Esophagus (tissue), 2 donors: ENCODE data around the gene MTOR. TPM values are rescaled to one million over a fixed set of nuclear protein-coding genes. Genes with fewer than 3 reads are reported as not detected.

ENCODE experiments used
- H3K27ac ChIP-seq, 2 donors: one replicate each; pipeline ENCODE4 v1.5.1; 2013; ENCODE audit warnings: low read depth in 2 of 2, mild to moderate bottlenecking in 2 of 2, inconsistent platforms in 1 of 2, low read length in 1 of 2, moderate library complexity in 1 of 2
- H3K27me3 ChIP-seq, 2 donors: one replicate each; pipeline ENCODE4 v1.6.1; 2013; ENCODE audit warnings: low read length in 2 of 2, control low read depth in 1 of 2, mild to moderate bottlenecking in 1 of 2; ENCODE audit not compliant: insufficient read depth in 2 of 2, control insufficient read depth in 1 of 2
- H3K36me3 ChIP-seq, 2 donors: one replicate each; pipeline ENCODE4 v1.6.1; 2013; ENCODE audit warnings: low read length in 1 of 2; ENCODE audit not compliant: control insufficient read depth in 2 of 2, insufficient read depth in 2 of 2
- H3K4me1 ChIP-seq, 2 donors: one replicate each; pipeline ENCODE4 v1.6.1; 2013; ENCODE audit warnings: low read length in 1 of 2; ENCODE audit not compliant: control insufficient read depth in 2 of 2, insufficient read depth in 2 of 2
- H3K4me3 ChIP-seq, 2 donors: one replicate each; pipeline ENCODE4 v1.5.1; 2013; ENCODE audit warnings: low read length in 2 of 2, mild to moderate bottlenecking in 2 of 2, low read depth in 1 of 2, moderate library complexity in 1 of 2
- H3K9me3 ChIP-seq, 2 donors: one replicate each; pipeline ENCODE4 v1.6.1; 2013; ENCODE audit warnings: mild to moderate bottlenecking in 2 of 2, low read depth in 1 of 2, low read length in 1 of 2, moderate library complexity in 1 of 2; ENCODE audit not compliant: control insufficient read depth in 2 of 2, insufficient read depth in 1 of 2
- WGBS, 2 donors: extraction: QIAGEN DNeasy Blood & Tissue Kit; methylation state at CpG; one replicate each; pipeline ENCODE4 v1.1.7; 2013; 5-methylcytosine and 5-hydroxymethylcytosine counted together
- polyA plus RNA-seq, 2 donors: library from polyadenylated mRNA; stranded (reverse); fragments of 200-250 nt; gene quantifications; one replicate each; pipeline ENCODE4 v1.2.3, GENCODE V29; 2013
- donor health status: healthy with polysubstance abuse.
- donor health status: Bipolar disorder and iron deficiency.

Gene MTOR
- polyA plus RNA-seq, 2 donors = 16.0 to 17.7 TPM

DNA sequence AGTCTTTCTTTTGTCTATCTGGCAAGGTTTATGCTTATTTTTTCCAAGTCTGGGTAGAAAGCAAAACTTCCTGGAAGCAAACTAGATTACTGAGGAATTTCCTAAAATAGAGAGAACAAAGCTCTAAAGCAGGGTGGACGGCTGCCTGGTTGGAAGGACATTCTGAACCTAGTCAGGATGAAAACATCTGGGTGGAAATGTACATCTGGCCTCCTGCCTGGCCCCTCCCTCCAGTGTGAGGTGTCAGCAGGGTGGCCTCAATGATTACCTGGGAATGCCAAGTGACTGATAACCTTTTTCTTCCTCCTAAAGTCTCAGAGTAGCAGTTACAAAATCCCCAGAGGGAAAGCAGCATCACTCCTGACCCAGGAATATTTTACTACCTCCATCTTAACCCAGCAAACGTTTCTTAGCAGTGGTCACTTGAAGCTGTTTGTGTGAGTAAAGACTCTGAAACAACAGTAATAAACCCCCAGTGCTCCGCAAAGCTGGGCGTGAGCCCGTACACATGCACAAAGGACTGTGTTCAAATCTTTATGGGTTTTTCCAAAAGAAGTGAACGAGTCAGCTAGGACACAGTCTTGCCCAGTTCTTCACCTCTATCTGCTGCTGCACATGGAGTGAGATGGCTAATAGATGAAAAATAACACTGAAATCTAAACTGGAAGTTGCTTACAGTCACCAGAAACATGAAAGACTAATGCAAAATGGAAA is 54.3 kb downstream of the MTOR start:
- Histone ChIP-seq H3K4me3 (no peak overlapping the region), H3K4me1 (no peaks in the 10 kb centered on the region), H3K27ac (no peak overlapping the region), H3K9me3 (no peaks in the 10 kb centered on the region), H3K27me3 (no peaks in the 10 kb centered on the region), H3K36me3 (peaks cover 8 to 23% of the 10 kb centered on the region in 2 donors)
- WGBS, 2 donors = 77 to 82% methylated on average over 6 of the region's 6 CpGs

DNA sequence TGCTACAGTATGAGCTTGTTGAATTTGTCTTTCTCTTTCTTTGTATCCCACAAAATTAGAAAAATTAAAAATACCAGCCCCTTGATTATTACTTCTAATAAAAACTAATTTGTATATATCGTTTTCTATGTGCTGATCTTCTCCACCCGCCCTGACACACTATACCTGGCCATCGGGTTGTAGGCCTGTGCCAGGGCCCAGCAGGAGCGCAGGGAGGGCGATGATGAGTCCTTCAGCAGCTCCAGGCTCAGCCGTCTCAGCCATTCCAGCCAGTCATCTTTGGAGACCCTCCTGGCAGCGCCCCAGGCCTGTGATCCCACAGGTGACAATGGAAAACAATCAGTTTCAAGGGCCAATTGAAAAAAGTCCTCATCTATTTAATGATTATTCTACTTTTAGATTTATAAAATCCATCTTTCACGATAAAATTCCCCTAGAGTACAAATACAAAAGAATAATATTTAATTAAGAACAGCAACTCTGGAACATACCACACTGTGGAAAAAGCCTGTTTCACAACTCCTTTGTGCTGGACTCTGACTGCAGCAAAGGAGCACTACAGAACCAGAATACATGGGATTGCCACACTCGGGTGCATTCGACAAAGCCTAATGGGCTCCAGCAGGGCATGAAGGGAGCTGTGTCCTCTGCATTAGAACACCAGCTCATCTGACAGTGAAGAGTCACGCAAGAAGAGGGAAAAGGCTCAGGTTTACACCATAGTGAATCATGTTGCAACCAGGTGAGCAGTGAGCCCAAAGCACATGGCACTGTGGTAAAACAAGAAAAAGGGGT is 57.8 kb downstream of the MTOR start:
- Histone ChIP-seq H3K27me3 (no peaks in the 10 kb centered on the region), H3K4me1 (no peaks in the 10 kb centered on the region), H3K4me3 (no peak overlapping the region), H3K36me3 (peaks cover 2 to 18% of the 10 kb centered on the region in 2 donors), H3K9me3 (no peaks in the 10 kb centered on the region), H3K27ac (no peak overlapping the region)
- WGBS, 2 donors = 94 to 95% methylated on average over 11 of the region's 11 CpGs

DNA sequence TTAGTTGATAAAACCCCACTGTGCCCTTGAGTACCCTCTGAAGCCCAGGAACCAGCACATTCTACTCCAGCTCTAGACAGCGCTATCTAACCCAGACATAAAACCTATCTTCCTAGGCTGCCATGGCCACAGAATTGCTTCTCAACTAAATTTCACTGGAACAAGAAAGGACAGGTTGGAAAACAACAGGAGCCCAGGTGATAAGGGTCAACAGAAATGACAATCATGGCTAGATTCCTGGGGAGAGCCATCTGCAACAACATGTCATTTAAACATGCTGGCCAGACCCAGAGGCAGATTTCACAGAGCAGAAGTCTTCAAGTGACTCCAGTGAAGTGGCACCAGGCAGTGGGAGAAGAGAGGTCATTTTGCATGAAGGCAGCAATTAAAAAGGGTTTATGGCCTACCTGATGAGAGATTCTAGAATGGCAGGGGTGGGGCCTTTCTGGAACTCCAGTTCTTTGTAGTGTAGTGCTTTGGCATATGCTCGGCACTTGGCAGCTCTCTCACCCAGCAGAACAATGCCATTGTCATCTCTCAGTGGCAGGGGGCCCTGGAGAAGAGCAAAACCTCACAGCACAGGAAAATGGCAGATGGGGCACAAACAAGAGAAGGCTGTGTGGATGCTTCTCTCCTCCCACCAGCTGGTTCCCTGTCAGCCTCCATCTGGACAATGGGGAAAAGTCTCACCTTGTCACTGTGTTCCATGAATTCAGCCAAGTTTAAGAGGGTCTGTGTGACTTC is 63.3 kb downstream of the MTOR start:
- Histone ChIP-seq H3K4me1 (no peaks in the 10 kb centered on the region), H3K4me3 (no peak overlapping the region), H3K9me3 (no peaks in the 10 kb centered on the region), H3K36me3 (peaks cover 8 to 24% of the 10 kb centered on the region in 2 donors), H3K27ac (no peak overlapping the region), H3K27me3 (no peaks in the 10 kb centered on the region)
- WGBS, 2 donors = 84 to 92% methylated on average over 2 of the region's 2 CpGs

DNA sequence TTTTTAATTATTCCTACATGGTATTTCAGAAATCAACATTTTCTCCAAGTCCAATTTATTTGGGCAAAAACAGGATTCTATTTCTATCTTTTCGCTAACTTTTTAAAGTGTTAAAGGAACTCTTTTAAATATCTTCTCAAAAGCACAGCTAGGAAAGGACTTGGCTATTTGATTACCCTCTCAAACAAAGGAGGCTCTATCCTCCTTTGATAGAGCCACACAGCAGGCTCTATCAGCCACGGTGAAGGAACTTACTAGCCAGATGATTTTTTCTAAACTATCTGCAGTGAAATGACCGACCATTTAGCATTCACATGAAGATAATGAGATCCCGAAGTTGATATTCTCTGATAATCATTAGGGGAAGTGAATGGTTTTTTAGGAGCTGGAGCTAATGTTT is 64.1 kb downstream of the MTOR start:
- WGBS, 2 donors = 81 to 87% methylated on average over 4 of the region's 4 CpGs
- Histone ChIP-seq H3K36me3 (peaks cover 8 to 22% of the 10 kb centered on the region in 2 donors), H3K4me3 (no peak overlapping the region), H3K4me1 (no peaks in the 10 kb centered on the region), H3K27me3 (no peaks in the 10 kb centered on the region), H3K9me3 (no peaks in the 10 kb centered on the region), H3K27ac (no peak overlapping the region)

DNA sequence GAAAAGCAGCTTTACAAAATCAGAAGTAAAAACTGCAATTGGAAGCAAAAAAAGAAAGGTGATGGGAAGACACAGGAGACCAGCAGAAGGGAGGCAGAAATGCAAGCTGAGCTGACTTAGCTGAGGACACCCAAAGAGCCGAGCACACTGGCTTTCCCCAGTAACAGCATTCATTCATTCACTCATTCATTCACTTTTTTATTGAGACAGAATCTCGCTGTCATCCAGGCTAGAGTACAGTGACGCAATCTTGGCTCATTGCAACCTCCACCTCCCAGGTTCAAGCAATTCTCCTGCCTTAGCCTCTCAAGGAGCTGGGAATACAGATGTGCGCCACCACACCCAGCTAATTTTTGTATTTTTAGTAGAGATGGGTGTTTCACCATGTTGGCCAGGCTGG is 65.0 kb downstream of the MTOR start:
- H3K36me3 ChIP-seq = peaks cover 8 to 25% of the 10 kb centered on the region in 2 donors
- 97% methylated on average over 4 of the region's 4 CpGs for WGBS, 2 donors
- no peak overlapping the region for H3K4me3 ChIP-seq
- H3K4me1 ChIP-seq = no peaks in the 10 kb centered on the region
- H3K9me3 ChIP-seq = no peaks in the 10 kb centered on the region
- H3K27ac ChIP-seq = no peak overlapping the region
- H3K27me3 ChIP-seq = no peaks in the 10 kb centered on the region

DNA sequence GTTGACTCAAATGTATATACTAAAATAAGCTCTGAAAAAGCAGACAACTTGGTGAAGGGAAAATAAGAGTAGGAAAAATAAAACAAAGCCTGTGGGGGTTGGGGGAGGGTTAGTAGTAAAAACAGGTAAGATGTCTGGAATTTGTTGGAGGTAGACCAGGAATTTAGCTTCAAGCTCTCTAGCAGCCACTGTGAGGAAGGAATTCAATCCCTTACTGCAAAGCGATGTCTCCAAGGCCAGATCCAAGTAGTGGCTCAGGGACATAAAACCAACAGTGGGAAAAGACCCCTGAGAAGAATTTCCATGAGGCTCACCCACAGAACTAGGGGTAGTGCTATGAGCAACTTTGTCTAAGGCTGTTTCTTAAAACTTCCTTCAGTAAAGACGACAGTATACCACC is 65.4 kb downstream of the MTOR start:
- H3K4me1 ChIP-seq = no peaks in the 10 kb centered on the region
- H3K4me3 ChIP-seq = no peak overlapping the region
- no peaks in the 10 kb centered on the region for H3K9me3 ChIP-seq
- 94 to 98% methylated on average over 2 of the region's 2 CpGs for WGBS, 2 donors
- peaks cover 8 to 27% of the 10 kb centered on the region in 2 donors for H3K36me3 ChIP-seq
- no peak overlapping the region for H3K27ac ChIP-seq
- no peaks in the 10 kb centered on the region for H3K27me3 ChIP-seq

DNA sequence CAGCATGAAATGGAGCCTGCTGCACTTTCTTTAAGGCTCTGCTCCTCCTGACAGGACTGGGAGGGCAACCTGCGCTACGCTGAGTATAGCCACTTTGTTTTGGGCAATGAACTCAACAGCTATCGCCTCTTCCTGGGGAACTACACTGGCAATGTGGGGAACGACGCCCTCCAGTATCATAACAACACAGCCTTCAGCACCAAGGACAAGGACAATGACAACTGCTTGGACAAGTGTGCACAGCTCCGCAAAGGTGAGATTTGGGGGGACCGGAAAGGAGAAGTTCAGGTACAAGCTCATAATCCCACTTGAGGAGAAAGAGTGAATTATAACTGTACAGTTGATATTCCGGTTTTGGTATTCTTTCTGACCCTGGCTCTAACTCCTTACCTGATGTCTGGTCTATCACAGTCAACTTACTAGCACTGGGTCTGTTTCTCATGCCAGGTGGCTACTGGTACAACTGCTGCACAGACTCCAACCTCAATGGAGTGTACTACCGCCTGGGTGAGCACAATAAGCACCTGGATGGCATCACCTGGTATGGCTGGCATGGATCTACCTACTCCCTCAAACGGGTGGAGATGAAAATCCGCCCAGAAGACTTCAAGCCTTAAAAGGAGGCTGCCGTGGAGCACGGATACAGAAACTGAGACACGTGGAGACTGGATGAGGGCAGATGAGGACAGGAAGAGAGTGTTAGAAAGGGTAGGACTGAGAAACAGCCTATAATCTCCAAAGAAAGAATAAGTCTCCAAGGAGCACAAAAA is 67.8 kb downstream of the MTOR start:
- peaks cover 14 to 34% of the 10 kb centered on the region in 2 donors for H3K36me3 ChIP-seq
- no peaks in the 10 kb centered on the region for H3K9me3 ChIP-seq
- H3K4me3 ChIP-seq = no peak overlapping the region
- H3K4me1 ChIP-seq = no peaks in the 10 kb centered on the region
- 94 to 96% methylated on average over 14 of the region's 14 CpGs for WGBS, 2 donors
- H3K27me3 ChIP-seq = no peaks in the 10 kb centered on the region
- no peak overlapping the region for H3K27ac ChIP-seq

DNA sequence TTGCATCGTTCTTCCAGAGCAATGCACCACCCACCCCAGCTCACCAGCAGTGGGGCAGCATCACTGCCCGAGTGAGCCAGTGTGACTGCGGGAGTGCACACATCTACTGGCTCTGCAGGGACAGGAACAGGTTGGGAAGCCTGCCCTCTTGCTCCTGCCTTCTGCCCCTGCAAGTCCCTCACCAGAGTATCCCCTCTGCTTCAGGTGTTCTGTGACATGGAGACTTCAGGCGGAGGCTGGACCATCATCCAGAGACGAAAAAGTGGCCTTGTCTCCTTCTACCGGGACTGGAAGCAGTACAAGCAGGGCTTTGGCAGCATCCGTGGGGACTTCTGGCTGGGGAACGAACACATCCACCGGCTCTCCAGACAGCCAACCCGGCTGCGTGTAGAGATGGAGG is 69.0 kb downstream of the MTOR start:
- H3K9me3 ChIP-seq = no peaks in the 10 kb centered on the region
- no peak overlapping the region for H3K4me3 ChIP-seq
- no peaks in the 10 kb centered on the region for H3K4me1 ChIP-seq
- 95 to 97% methylated on average over 11 of the region's 11 CpGs for WGBS, 2 donors
- no peaks in the 10 kb centered on the region for H3K27me3 ChIP-seq
- H3K36me3 ChIP-seq = peaks cover 9 to 28% of the 10 kb centered on the region in 2 donors
- H3K27ac ChIP-seq = no peak overlapping the region

DNA sequence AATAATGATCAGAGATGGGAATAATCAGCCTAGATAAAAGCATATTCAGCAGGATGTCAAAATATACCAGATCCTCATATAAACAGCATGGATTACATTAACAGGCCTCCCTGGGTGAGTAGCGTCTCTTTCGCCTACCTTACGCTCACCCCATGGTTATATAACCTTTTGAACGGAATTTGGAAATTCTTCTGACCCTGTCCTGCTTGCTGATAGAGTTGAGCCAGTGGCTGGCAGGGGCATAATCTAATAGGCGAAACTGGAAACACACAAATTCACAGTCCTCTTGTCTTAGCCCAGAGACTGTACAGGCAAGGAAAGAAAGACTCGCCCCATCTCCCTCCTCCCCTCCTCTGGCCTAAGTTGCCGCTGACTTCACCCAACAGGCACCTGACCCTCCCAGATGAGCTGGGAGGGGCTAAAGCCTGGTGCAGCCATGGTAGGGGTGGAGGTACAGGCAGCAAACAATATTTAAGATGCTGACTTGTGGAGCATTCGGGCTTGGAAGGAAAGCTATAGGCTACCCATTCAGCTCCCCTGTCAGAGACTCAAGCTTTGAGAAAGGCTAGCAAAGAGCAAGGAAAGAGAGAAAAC is 73.4 kb downstream of the MTOR start, which contains the start of gene ANGPTL7:
Gene ANGPTL7 (plus strand): TSS at position 498 of the 594 bp plus-strand sequence. CDS start 225 bp downstream, outside the sequence.
- no peak within 1 kb of the TSS for H3K27ac ChIP-seq
- peaks cover 6 to 17% of the 10 kb centered on the region in 2 donors for H3K36me3 ChIP-seq

More for the DNA sequence above, 73.4 kb downstream of the MTOR start, which contains the start of gene ANGPTL7:
- no peaks in the 10 kb centered on the region for H3K9me3 ChIP-seq
- H3K27me3 ChIP-seq = no peaks in the 10 kb centered on the region
- 89 to 92% methylated on average over 8 of the region's 8 CpGs for WGBS, 2 donors
- no peak within 1 kb of the TSS for H3K4me3 ChIP-seq
- H3K4me1 ChIP-seq = peaks cover 0 to 2% of the 10 kb centered on the region in 2 donors
